K562 treated with DMSO at 1 percent for 4 hours (cell line): Measurements from ENCODE around the gene PLEK2. TPM values are rescaled to one million over a fixed set of nuclear protein-coding genes. Genes with fewer than 3 reads are reported as not detected.

Experiments used
- total RNA-seq: library from RNA; unstranded; fragments of 300-600 nt; gene quantifications from 2 replicates; pipeline ENCODE4 v1.2.3, GENCODE V29; 2022; ENCODE audit not compliant: insufficient read depth

Gene PLEK2
- total RNA-seq, result not detected in 2 replicates

GRCh38 chr14:67411820-67412421 is at the start of gene PLEK2:
Gene PLEK2 (minus strand): TSS chr14:67412165. CDS start chr14:67412059, 106 bp downstream.

GRCh38 chr14:67359775-67360469 is 52.0 kb downstream of the PLEK2 start, which contains the start of the genes ATP6V1D and EIF2S1:
Gene ATP6V1D (minus strand): TSS chr14:67359804. CDS start chr14:67359698, 106 bp downstream.
Gene EIF2S1 (plus strand): TSS chr14:67360328. CDS start chr14:67364768, 4,440 bp downstream.

Other genes with a start within 250 kb of the PLEK2 start
- gene GARIN2, start 222.7 kb downstream of the PLEK2 start, total RNA-seq, result not detected in 2 replicates
- gene PALS1, start 170.7 kb downstream of the PLEK2 start, total RNA-seq, result 7.8 and 8.7 TPM in 2 replicates
- 37.8 and 44.4 TPM in 2 replicates for gene ATP6V1D, start 52.4 kb downstream of the PLEK2 start, total RNA-seq
- gene EIF2S1, start 51.8 kb downstream of the PLEK2 start, total RNA-seq, result 59.5 and 79.1 TPM in 2 replicates
- not detected in 2 replicates for gene TMEM229B, start 76.6 kb upstream of the PLEK2 start, total RNA-seq
- gene PLEKHH1, start 121.1 kb upstream of the PLEK2 start, total RNA-seq, result 1.5 and 2.2 TPM in 2 replicates
- gene PIGH, start 188.1 kb upstream of the PLEK2 start, total RNA-seq, result 26.7 and 44.4 TPM in 2 replicates
- 36.8 and 44.2 TPM in 2 replicates for gene ARG2, start 207.8 kb upstream of the PLEK2 start, total RNA-seq